ENCODE results near the gene ANAPC5. TPM values are rescaled to one million over a fixed set of nuclear protein-coding genes. Genes with fewer than 3 reads are reported as not detected.

Gene ANAPC5
- total RNA-seq, 1 experiment from 2014 or later = 101 TPM

GRCh38 chr12:121391619-121392324 lies 39.6 kb upstream of the ANAPC5 start:
- H3K9ac ChIP-seq (ENCODE audit: extremely low read depth, insufficient read length, low read length) = no peak overlapping the region
- no peaks in the 10 kb centered on the region for H3K23me2 ChIP-seq (ENCODE audit: insufficient read length, low read depth, low read length, poor library complexity, severe bottlenecking)
- H3T11ph ChIP-seq (ENCODE audit: low read length) = no peak overlapping the region
- no CpG with 5 or more reads among the region's 10 CpGs for WGBS (ENCODE audit: extremely low coverage, insufficient read length, low lambda C conversion rate)
- no peak overlapping the region for H3K4me3 Mint-ChIP-seq
- H2AK5ac ChIP-seq (ENCODE audit: insufficient read length, low read length) = no peak overlapping the region
- no peak overlapping the region for H4K5ac ChIP-seq (ENCODE audit: insufficient read length, low read depth, low read length)
- H2BK5ac ChIP-seq (ENCODE audit: insufficient read length, low read length) = no peak overlapping the region
- H3K56ac ChIP-seq (ENCODE audit: insufficient read length, low read depth, low read length) = no peak overlapping the region
- no peaks in the 10 kb centered on the region for H3K36me3 Mint-ChIP-seq (ENCODE audit: insufficient read depth in 1 of 3, low read depth in 3 of 3)
- peaks cover 4% of the 10 kb centered on the region in 2 experiments; a peak in 1 of 4 replicates for H3K4me1 Mint-ChIP-seq
- H3K23ac ChIP-seq (ENCODE audit: insufficient read length, low read depth, low read length) = no peak overlapping the region
- no peak overlapping the region for H3K14ac ChIP-seq (ENCODE audit: insufficient read depth, low read length)
- no peaks in the 10 kb centered on the region for H3K9me3 ChIP-seq (ENCODE audit: control insufficient read depth, low read depth, low read length)
- H3K4me1 ChIP-seq (ENCODE audit: insufficient read depth, low read length) = peaks cover 4% of the 10 kb centered on the region; the same call in 1 of the 2 replicates
- H4K91ac ChIP-seq (ENCODE audit: insufficient read length, low read depth, low read length) = no peak overlapping the region
- no peak overlapping the region for H4K8ac ChIP-seq (replicated peaks; ENCODE audit: insufficient read length, low read depth, low read length)
- H3K4ac ChIP-seq (ENCODE audit: low read depth, low read length) = no peak overlapping the region
- H2BK120ac ChIP-seq (ENCODE audit: low read depth, low read length, poor library complexity, severe bottlenecking) = no peak overlapping the region
- no peaks in the 10 kb centered on the region for H3K79me1 ChIP-seq (ENCODE audit: insufficient read depth, low read depth, low read length, poor library complexity, severe bottlenecking)
- H2BK12ac ChIP-seq (ENCODE audit: insufficient read length, low read depth, low read length) = no peak overlapping the region
- no peak overlapping the region for H3K4me2 ChIP-seq (ENCODE audit: insufficient read depth, insufficient read length, low read length)
- H3K27ac ChIP-seq (ENCODE audit: insufficient read length, low read depth, low read length) = no peak overlapping the region
- 0 out of 2 replicates have a peak, but pooled peaks cover 2% of the 10 kb centered on the region for H3K79me2 ChIP-seq (ENCODE audit: insufficient read depth, low read length)
- no peak overlapping the region for H2BK15ac ChIP-seq (ENCODE audit: low read depth, low read length)
- no peaks in the 10 kb centered on the region for H4K20me1 ChIP-seq (ENCODE audit: control insufficient read depth, insufficient read depth, insufficient read length)
- H3K9me3 Mint-ChIP-seq = no peaks in the 10 kb centered on the region
- H3K27ac Mint-ChIP-seq = no peak overlapping the region
- no peaks in the 10 kb centered on the region for H3K27me3 ChIP-seq (ENCODE audit: insufficient read depth, low read length)
- no peak overlapping the region for H2AFZ ChIP-seq (ENCODE audit: low read length)
- DNase-seq = no peak
- TF ChIP-seq CTCF (conservative IDR thresholded peaks at IDR 0.05) = no peak
- H3K27me3 Mint-ChIP-seq (ENCODE audit: low read depth) = peaks cover 2% of the 10 kb centered on the region; the same call in 1 of the 2 replicates
- no peak overlapping the region for H2BK20ac ChIP-seq (ENCODE audit: low read depth, low read length, poor library complexity, severe bottlenecking)
- no peak overlapping the region for H3K18ac ChIP-seq (ENCODE audit: insufficient read length, low read depth, low read length)
